ENCODE measurements around the gene LY6G6C.

- TF ChIP-seq CTCF (IDR thresholded peaks at IDR 0.05; ENCODE audit: low read length) (no peak), EZH2 (IDR thresholded peaks at IDR 0.05; ENCODE audit: borderline replicate concordance, low read length) (no peak)
Measured at GRCh38 chr6:31687321-31687720, 34.2 kb downstream of the LY6G6C start.
